HG02852 (cell line): ENCODE results near the gene FSCN2.

ENCODE experiments used
- ATAC-seq: cut with Tn5 transposase; IDR thresholded peaks from one replicate; pipeline ENCODE4 v1.9.1; 2021; ENCODE audit warnings: mild to moderate bottlenecking, moderate library complexity; ENCODE audit not compliant: unreplicated experiment

FSCN2 gene

GRCh38 chr17:81552244-81553017 lies 24.3 kb downstream of the FSCN2 start, which contains the start of gene FAAP100:
Gene FAAP100 (minus strand): TSS chr17:81552353. CDS start chr17:81552330, 23 bp downstream.
- ATAC-seq = peak; percentile 39

GRCh38 chr17:81553018-81553615 lies 24.9 kb downstream of the FSCN2 start:
- ATAC-seq = peak; percentile 31

- ATAC-seq = peak; percentile 11
Measured at GRCh38 chr17:81553616-81554181, 25.5 kb downstream of the FSCN2 start.

- no peak for ATAC-seq
Measured at GRCh38 chr17:81556175-81556691, 28.1 kb downstream of the FSCN2 start.

GRCh38 chr17:81556863-81557262 lies 28.7 kb downstream of the FSCN2 start:
- ATAC-seq = no peak

GRCh38 chr17:81557276-81558114 lies 29.3 kb downstream of the FSCN2 start:
- ATAC-seq = no peak

GRCh38 chr17:81558115-81558468 lies 29.9 kb downstream of the FSCN2 start:
- ATAC-seq = no peak

- no peak for ATAC-seq
Measured at GRCh38 chr17:81558941-81559806, 31.0 kb downstream of the FSCN2 start.

GRCh38 chr17:81561494-81561885 lies 33.3 kb downstream of the FSCN2 start:
- no peak for ATAC-seq

GRCh38 chr17:81563861-81564586 lies 35.8 kb downstream of the FSCN2 start:
- ATAC-seq = no peak

GRCh38 chr17:81564778-81565177 lies 36.6 kb downstream of the FSCN2 start:
- no peak for ATAC-seq

- no peak for ATAC-seq
Measured at GRCh38 chr17:81565231-81565630, 37.1 kb downstream of the FSCN2 start.

GRCh38 chr17:81566461-81567126 lies 38.4 kb downstream of the FSCN2 start:
- no peak for ATAC-seq

- no peak for ATAC-seq
Measured at GRCh38 chr17:81567191-81567590, 39.0 kb downstream of the FSCN2 start.

- no peak for ATAC-seq
Measured at GRCh38 chr17:81568416-81568815, 40.2 kb downstream of the FSCN2 start.

- no peak for ATAC-seq
Measured at GRCh38 chr17:81569986-81570514, 41.9 kb downstream of the FSCN2 start.

GRCh38 chr17:81570964-81571363 lies 42.8 kb downstream of the FSCN2 start:
- ATAC-seq = no peak

- ATAC-seq = no peak
Measured at GRCh38 chr17:81572563-81573168, 44.5 kb downstream of the FSCN2 start.
